ENCODE results near the gene JAM3.
"Not testable (repeated sequence)": the region's sequence is repeated elsewhere in the genome, so short reads cannot be mapped to it uniquely, and the experiment has no call there.

JAM3 gene

DNA sequence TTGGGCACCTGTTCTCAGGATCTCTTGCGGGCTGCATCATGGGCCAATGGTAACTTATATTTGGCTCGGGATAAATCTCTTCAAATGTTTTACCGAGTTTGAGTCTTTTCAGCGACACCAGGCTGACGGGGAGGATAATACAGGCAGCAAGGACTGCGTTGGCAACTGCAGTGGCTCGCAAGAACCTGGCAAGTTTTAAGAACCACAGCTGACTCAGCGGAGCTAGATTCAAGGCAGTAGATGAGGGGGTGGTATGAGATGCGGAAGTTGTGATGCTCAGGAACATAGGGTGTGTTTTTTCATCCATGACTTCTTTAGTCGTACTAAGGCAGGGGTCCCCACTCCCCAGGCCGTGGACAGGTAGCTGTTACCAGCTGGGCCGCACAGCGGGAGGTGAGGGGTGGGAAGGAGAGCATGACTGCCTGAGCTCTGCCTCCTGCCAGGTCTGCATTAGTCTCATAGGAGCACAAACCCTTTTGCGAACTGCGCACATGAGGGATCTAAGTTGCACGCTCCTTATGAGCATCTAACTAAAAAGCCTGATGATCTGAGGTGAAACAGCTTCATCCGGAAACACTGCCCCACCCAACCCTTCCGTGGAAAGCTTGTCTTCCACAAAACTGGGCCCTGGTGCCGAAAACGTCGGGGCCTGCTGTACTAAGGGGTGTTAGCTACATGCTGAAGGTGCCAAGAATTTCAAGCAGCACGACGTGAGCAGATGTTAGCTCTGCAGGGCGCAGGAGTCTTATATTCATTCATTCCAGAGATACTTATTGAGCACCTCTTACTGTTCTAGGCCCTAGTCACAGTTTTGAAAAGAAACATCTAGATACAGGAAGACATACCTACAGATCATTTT, 6.4 kb upstream of the JAM3 start:
- no peak for DNase-seq

DNA sequence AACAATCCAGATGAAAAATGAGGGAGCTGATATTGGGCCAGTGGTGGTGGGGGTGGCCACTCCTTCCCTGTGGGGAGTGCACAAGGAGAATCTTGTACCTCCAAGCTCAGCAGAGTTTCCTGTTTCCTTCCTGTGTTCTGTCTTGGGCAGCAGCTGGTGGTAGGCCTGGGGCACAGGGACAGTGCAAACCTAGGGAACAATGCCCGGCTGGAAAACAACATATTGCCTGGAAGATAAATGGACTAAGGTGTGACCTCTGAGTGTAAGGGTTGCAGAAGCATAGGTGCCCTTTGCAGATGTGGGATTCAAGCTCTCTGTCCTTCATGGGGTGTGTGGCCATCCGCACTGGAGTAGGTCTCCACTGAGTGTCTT, 5.8 kb upstream of the JAM3 start:
- DNase-seq: no peak

DNA sequence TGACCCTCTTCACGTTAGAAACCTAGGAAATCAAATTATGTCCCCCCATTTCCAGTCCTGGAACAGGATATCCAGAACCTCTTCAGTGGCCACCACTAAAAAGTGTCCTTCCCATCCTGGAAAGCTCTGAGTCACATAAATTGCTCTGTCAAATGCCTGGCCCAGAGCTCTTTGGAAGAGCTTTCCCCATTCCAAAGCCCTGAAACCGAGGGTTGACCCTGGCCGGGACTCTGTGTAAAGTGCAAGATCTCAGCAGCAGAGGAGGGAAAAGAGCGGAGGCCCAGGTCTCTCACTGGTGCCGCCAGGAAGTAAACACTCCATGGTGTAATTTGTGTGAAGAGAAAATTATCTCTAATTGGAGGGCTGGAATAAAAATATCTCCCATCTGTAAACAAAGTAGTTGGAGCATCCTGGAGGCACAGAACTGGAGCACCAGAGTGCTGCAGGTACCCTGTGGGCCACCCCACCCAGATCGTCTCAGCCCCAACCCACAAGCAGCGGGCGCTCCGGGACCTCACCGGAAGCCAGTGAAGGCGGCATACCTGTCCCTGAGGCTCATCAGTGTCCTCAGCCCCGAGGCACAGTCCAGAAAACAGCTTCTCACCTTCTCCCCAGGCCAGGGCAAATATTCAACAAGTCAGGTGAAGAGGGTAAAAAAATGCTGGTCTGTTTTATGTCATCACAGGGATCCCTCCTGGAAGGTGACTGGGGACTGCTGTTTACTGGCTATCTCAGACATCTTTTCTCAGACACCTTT, 4.7 kb upstream of the JAM3 start:
- DNase-seq: peak; percentile 57

DNA sequence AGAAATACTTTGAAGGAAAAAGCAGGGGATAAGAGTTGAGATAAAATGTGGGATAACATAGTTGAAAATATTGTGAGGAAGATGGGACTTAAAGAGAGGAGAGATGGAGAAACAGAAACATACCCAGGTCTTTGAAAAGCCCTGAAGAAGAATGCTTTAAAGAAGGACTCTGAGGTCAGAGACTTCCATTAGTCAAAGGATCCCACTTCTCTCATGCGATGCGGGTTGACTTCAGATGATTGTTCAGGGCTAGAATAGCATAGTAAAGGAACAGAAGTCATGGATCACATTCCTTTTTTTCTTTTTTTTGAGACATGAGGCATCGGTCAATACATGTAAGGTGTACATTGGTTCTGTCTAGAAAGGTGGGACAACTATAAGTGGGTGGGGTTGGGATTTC, 3.5 kb upstream of the JAM3 start:
- DNase-seq: no peak

DNA sequence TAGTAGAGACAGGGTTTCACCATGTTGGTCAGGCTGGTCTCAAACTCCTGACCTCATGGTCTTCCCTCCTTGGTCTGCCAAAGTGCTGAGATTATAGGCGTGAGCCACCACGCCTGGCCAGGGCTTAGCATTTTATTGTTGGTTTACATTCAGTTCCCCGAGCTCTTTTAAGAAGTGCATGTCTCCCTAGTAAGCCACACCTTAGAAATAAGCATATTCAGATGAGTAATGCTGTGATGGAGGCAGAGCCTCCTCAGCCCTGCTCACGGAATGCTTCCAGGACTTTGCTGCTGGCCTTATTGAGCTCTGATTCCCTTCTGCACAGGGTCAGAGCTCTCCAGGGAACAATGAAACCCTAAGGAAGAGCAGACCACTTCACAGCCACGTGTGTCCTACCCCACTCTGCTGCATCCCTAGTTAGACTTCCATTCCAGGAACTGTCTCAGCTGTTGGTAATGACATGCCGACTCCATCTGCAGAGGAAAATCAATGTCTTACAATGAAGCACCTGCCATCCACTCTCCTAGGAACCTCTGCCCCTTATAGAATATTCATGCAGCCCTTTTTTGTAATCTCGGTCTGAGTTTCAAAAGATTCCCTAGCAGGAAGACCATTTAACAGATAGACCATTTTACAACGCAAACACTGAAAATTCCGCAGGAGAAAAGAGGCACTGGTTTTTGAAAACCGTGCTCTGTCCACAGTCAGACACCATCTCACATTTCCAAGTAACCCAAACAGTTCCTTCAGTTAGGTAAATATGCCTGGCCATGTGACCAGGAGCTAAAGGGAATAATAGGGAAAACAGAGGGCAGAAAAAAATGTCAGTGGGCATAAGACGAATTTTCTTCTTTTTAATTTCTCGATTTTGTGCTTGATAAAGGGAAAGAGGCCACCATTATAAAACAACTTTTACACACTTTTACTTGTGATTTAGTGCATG, 1.7 kb upstream of the JAM3 start:
- no peak for DNase-seq

DNA sequence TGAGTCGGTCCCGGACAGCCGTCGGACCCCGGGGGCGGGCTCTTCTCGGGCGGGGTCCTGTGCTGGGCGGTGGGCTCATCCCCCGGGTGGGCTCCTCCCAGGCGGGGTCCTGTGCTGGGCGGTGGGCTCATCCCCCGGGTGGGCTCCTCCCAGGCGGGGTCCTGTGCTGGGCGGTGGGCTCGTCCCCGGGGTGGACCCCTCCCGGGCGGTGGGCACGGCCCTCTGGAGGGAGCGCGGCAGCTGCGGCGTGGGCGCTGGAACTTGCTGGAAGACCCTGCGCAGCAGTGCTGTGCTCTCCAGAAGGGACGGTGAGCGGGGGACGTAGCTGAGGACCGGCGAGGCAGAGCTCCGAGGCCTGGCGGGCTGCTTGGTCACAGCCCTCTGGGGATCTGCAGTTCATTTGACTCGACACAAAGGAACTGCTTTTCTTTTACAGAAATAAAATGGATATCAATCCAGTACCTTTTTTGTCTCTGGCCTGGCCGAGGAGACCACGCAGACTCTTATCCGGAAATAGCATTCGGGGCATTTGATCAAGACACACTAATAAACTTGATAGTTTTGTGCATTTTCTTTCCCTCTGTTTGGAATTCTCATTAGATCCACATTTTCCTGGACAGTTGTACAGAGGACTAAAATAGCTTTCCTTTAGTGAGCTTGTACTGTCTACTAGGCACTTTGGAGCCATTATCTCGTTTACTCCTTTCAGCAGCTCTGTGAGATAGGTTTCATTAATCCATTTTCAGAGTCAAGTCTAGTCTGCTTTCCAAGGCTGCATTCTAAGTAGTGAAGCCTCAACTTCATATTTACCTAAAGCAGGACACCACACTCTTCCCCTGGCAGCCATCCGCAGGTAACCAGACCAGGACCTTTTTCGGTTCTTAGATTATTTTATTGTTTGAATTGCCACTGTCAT, 812 bp downstream of the JAM3 start:
- no peak for DNase-seq

DNA sequence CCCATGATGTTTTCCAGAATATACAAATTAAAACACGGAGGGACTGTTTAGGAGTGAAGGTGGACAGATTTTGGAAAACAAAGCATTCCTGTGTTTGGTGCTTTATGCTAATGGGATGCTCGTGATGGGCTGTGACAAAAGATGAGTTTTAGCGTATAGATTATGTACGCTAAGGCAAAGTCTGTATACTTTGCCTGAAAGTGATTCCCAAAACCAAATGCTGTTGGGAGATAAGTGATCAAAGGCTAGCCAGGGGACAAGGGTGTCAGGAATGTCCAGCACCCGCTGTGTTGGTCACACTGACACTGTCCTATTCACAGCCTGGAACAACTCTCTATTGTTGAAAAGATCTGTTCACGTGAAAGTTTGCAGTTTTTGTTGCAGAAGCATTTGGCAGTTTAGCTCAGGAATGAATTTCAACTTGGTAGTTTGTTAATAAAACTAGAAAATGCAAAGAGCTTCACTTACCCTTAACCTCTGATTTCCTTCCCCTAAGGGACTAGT, 1.5 kb downstream of the JAM3 start:
- DNase-seq: peak; percentile 12

DNA sequence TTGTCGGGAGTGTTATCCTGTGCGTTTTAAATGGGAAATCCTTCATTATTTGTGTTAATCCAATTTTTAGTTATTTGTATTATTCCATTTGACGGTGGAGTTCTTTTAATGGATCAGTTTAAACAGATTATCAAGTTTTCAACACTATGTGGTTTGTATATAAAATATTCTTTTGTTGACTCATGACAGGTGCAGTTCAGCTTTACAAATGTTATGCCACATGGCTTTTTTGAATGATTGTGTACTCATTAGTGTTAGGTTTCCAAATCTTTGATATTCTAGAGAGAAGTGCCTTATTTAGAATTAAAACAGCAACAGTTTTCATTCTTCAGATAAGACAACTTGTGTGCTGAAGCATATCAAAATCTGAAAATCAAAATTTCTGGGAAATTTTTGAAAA, 2.4 kb downstream of the JAM3 start:
- peak; percentile 49 for DNase-seq

- peak; percentile 64 for DNase-seq
Observed at GRCh38 chr11:134071766-134072402, 3.0 kb downstream of the JAM3 start.

DNA sequence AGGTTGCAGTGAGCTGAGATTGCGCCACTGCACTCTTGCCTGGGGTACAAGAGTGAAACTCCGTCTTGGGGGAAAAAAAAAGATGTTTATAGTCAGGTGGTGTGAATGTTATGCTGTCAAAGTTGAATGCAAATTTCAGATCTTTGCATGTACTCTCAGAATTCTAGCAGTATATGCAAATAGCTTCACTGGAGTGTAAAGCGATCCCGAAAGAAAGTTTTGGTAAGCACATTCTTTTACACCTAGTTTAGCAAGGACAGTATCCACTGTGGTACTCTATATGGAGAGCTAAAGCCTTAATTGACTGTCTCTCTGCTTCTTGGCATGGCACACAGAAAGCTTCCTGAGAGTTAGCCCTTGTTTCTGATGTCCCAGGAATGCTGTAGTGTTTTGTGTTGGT, 4.0 kb downstream of the JAM3 start:
- no peak for DNase-seq

DNA sequence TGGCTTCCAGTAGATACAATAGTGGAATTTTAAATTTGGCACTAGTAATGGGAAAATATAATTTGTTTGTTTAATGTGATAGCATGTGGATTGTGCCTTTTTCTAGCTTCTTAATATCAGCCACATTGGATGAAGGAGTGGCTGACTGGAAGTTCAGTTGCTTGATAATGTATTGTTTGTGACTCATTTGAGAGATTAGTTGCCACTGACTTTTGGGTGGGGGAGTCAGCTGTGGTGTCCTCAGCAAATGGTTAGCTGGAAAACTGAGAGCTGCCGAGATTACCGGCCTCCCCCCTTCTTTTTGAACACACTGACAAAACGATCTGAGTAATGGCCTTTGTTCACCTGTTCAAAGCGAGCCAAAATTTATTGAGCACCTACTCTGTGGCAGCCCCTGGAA, 5.5 kb downstream of the JAM3 start:
- no peak for DNase-seq

- no peak for DNase-seq
Observed at GRCh38 chr11:134074766-134075165, 5.9 kb downstream of the JAM3 start.

DNA sequence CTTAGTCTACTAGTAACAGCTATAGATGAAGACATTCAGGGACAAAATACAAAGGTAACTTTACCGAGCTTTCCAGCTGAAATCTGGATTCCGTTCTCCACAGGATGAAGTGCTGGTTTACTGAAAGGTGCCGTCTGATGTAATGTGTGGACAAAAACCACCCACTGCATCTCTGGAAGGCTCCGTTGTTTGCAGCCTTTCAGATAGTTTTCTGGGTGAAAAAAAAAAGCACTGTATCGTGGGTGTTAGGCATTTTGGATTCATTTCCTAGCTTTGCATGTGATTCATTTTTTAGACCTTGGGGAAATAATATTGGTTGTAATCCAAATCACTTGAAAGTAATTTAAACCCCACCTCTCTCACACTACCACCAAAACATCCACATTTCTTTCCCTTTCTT, 10.4 kb downstream of the JAM3 start:
- no peak for DNase-seq

DNA sequence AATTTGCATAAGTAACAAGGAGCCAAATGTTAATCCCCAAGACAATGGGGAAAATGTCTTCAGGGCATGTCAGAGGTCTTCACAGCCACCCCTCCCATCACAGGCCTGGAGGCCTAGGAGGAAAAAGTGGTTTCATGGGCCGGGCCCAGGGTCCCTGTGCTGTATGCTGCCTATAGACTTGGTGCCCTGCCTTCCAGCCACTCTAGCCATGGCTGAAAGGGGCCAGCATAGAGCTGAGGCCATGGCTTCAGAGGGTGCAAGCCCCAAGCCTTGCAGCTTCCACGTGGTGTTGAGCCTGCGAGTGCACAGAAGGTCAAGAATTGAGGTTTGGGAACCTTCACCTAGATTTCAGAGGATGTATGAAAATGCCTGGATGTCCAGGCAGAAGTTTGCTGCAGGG, 12.4 kb downstream of the JAM3 start:
- DNase-seq: not testable (repeated sequence)

DNA sequence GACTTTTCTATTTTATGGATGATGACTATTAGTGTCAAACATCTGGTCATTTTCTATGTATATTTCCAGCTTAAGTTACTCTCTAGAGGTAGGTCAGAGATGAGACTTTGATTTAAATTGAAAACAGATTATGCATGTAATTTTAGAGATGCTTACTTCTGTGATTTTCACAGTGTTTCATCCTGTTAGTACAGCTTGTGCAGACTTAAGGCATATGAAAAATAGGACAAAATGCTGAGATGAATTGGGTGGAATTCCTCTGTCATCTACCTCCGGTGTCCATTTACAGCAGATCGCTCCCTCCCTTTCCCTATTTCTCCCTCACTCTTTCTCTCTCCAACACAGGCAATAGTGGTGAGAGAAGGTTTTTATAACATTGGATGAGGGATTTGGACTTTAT, 14.1 kb downstream of the JAM3 start:
- DNase-seq: no peak

- DNase-seq: no peak
Observed at GRCh38 chr11:134086376-134086775, 17.5 kb downstream of the JAM3 start.

DNA sequence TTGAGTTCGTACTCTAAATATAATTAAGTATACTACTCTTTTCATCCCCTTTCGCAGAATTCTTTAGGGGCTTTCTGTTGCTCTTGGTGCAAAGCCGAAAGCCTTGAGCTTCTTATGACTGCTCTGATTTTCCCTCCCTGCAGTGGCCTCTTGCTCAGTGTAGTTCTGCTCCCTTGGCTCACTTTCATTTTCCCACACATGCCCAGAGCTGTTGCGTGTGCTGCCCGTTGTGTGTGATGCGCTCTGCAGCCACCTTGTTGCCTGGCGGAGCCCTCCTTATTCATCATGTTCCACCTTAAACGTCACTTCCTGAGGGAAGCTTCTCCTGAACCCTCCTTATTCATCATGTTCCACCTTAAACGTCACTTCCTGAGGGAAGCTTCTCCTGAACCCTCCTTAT, 23.1 kb downstream of the JAM3 start:
- not testable (repeated sequence) for DNase-seq

DNA sequence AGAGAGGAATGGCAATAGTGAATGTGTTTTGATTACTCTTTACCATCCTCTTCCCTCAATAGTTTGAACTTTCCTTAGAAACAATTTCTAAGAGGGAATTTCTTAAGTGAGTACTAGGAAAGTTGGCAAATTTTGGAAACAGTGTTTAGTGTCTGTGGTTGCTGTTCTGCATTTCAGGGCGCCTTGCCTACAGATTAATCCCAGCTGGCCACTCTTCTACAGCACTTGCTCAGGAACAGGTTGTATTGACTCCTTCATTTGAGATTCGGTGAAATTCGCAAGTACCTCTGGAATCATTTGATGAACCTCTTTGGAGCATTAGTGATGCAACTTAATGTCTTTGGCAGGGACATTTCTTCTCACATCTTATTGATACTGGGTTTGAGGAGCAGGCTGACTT, 28.3 kb downstream of the JAM3 start:
- no peak for DNase-seq

GRCh38 chr11:134098566-134099184, 29.8 kb downstream of the JAM3 start:
- DNase-seq: peak; percentile 26

- DNase-seq: no peak
Observed at GRCh38 chr11:134100171-134100570, 31.3 kb downstream of the JAM3 start.

GRCh38 chr11:134101282-134101681, 32.4 kb downstream of the JAM3 start:
- no peak for DNase-seq
